ENCODE data around the gene IKZF1.

DNA sequence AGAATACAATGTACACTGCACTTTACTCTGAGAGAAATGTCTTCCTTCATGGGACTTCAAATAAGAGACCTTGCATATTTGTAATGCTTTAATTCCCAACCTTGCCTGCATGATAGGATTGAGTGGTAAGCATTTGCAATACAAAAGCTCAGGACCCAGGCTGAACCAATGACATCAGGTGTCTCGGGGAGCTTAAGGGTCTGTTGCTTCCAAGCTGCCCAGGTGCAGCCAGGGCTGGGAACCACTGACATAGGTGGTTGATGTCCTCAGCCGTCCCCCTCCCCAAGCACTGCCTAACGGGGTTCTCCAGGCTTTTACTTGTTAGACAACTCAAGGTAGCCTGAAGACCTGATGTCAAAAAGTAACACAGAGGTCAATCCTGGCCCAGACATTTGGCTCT, 116.5 kb downstream of the IKZF1 start:
- TF ChIP-seq, protein P1, sequence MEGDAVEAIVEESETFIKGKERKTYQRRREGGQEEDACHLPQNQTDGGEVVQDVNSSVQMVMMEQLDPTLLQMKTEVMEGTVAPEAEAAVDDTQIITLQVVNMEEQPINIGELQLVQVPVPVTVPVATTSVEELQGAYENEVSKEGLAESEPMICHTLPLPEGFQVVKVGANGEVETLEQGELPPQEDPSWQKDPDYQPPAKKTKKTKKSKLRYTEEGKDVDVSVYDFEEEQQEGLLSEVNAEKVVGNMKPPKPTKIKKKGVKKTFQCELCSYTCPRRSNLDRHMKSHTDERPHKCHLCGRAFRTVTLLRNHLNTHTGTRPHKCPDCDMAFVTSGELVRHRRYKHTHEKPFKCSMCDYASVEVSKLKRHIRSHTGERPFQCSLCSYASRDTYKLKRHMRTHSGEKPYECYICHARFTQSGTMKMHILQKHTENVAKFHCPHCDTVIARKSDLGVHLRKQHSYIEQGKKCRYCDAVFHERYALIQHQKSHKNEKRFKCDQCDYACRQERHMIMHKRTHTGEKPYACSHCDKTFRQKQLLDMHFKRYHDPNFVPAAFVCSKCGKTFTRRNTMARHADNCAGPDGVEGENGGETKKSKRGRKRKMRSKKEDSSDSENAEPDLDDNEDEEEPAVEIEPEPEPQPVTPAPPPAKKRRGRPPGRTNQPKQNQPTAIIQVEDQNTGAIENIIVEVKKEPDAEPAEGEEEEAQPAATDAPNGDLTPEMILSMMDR (IDR thresholded peaks at IDR 0.05; ENCODE audit: low read depth, low read length): no peak
- TF ChIP-seq EZH2phosphoT487 (IDR thresholded peaks at IDR 0.05; ENCODE audit: low read depth): no peak

All from OCI-LY3 (cell line).